ENCODE measurements around the gene HBEGF. TPM values are rescaled to one million over a fixed set of nuclear protein-coding genes. Genes with fewer than 3 reads are reported as not detected.

Gene HBEGF
- 10 to 100 TPM in 2 of 3 donors, 1 to 10 TPM in 1; 3.5 to 40.2 (median 20.0) TPM for polyA plus RNA-seq

GRCh38 chr5:140346348-140347221 is at the start of gene HBEGF:
Gene HBEGF, minus strand, starts transcription at chr5:140346603. Its CDS starts 275 bp downstream, at chr5:140346328.
- WGBS, 3 donors, result 1% methylated on average over 59 to 72 of the region's 72 CpGs

GRCh38 chr5:140393738-140394137 is 47.3 kb upstream of the HBEGF start:
- WGBS, 3 donors, result 94 to 100% (median 100%) methylated on average over 2 of the region's 2 CpGs
- no peak overlapping the region for H3K27ac ChIP-seq (ENCODE audit: low read depth, low read length)

More at GRCh38 chr5:140346348-140347221, at the start of gene HBEGF:
- H3K27ac ChIP-seq (ENCODE audit: low read depth, low read length), result no peak within 1 kb of the TSS

- WGBS, 3 donors, result 90 to 100% (median 95%) methylated on average over 1 of the region's 1 CpG
- H3K27ac ChIP-seq (ENCODE audit: low read depth, low read length), result no peak overlapping the region
These were observed 45.3 kb upstream of the HBEGF start for GRCh38 chr5:140391732-140392131.

GRCh38 chr5:140391312-140391711 is 44.9 kb upstream of the HBEGF start:
- no peak overlapping the region for H3K27ac ChIP-seq (ENCODE audit: low read depth, low read length)
- WGBS, 3 donors, result 55 to 85% (median 64%) methylated on average over 1 of the region's 1 CpG

- WGBS, 3 donors, result 88 to 97% (median 90%) methylated on average over 2 of the region's 2 CpGs
- H3K27ac ChIP-seq (ENCODE audit: low read depth, low read length), result no peak overlapping the region
These were observed 41.6 kb upstream of the HBEGF start for GRCh38 chr5:140388052-140388451.

- WGBS, 3 donors, result 80 to 89% (median 84%) methylated on average over 2 of the region's 2 CpGs
- no peak overlapping the region for H3K27ac ChIP-seq (ENCODE audit: low read depth, low read length)
These were observed 36.9 kb upstream of the HBEGF start for GRCh38 chr5:140383300-140383699.

GRCh38 chr5:140382866-140383265 is 36.5 kb upstream of the HBEGF start:
- no peak overlapping the region for H3K27ac ChIP-seq (ENCODE audit: low read depth, low read length)

- no peak overlapping the region for H3K27ac ChIP-seq (ENCODE audit: low read depth, low read length)
- 84 to 92% (median 86%) methylated on average over 1 of the region's 1 CpG for WGBS, 3 donors
These were observed 35.6 kb upstream of the HBEGF start for GRCh38 chr5:140381972-140382371.

- H3K27ac ChIP-seq (ENCODE audit: low read depth, low read length), result no peak overlapping the region
- 87 to 93% (median 91%) methylated on average over 4 of the region's 4 CpGs for WGBS, 3 donors
These were observed 34.9 kb upstream of the HBEGF start for GRCh38 chr5:140381351-140381750.

GRCh38 chr5:140372971-140373487 is 26.6 kb upstream of the HBEGF start:
- 4 to 11% (median 8%) methylated on average over 2 of the region's 2 CpGs for WGBS, 3 donors
- H3K27ac ChIP-seq (ENCODE audit: low read depth, low read length), result no peak overlapping the region

GRCh38 chr5:140371356-140372151 is 25.2 kb upstream of the HBEGF start:
- WGBS, 3 donors, result 85 to 95% (median 93%) methylated on average over 3 of the region's 3 CpGs
- H3K27ac ChIP-seq (ENCODE audit: low read depth, low read length), result no peak overlapping the region

GRCh38 chr5:140367256-140368013 is 21.0 kb upstream of the HBEGF start:
- H3K27ac ChIP-seq (ENCODE audit: low read depth, low read length), result no peak overlapping the region
- 83 to 90% (median 88%) methylated on average over 8 of the region's 8 CpGs for WGBS, 3 donors

GRCh38 chr5:140366589-140367255 is 20.3 kb upstream of the HBEGF start:
- WGBS, 3 donors, result 77 to 79% (median 77%) methylated on average over 7 of the region's 7 CpGs
- no peak overlapping the region for H3K27ac ChIP-seq (ENCODE audit: low read depth, low read length)

- WGBS, 3 donors, result 84 to 97% (median 94%) methylated on average over 4 of the region's 4 CpGs
These were observed 19.5 kb upstream of the HBEGF start for GRCh38 chr5:140365941-140366340.

GRCh38 chr5:140365282-140365681 is 18.9 kb upstream of the HBEGF start:
- 64 to 68% (median 65%) methylated on average over 3 of the region's 3 CpGs for WGBS, 3 donors
- no peak overlapping the region for H3K27ac ChIP-seq (ENCODE audit: low read depth, low read length)

More at GRCh38 chr5:140365941-140366340, 19.5 kb upstream of the HBEGF start:
- no peak overlapping the region for H3K27ac ChIP-seq (ENCODE audit: low read depth, low read length)

GRCh38 chr5:140364472-140364765 is 18.0 kb upstream of the HBEGF start:
- no peak overlapping the region for H3K27ac ChIP-seq (ENCODE audit: low read depth, low read length)
- WGBS, 3 donors, result 94 to 95% (median 95%) methylated on average over 3 of the region's 3 CpGs

GRCh38 chr5:140363631-140364471 is 17.4 kb upstream of the HBEGF start:
- WGBS, 3 donors, result 57 to 66% (median 64%) methylated on average over 20 of the region's 20 CpGs
- no peak overlapping the region for H3K27ac ChIP-seq (ENCODE audit: low read depth, low read length)

Data from adipose tissue (tissue), 3 donors.